Endothelial cell of umbilical vein (primary cell): Measurements from ENCODE around the gene SLC25A48. TPM values are rescaled to one million over a fixed set of nuclear protein-coding genes. Genes with fewer than 3 reads are reported as not detected.

Experiments
- BruUV-seq: library from RNA; stranded (reverse); fragments of 400-500 nt; replicated peaks from 2 replicates; lab custom pipeline; 2021; lab: Mats Ljungman, UMichigan
- CTCF ChIA-PET: fragments of 300-600, 350-600 bp; sonication (Branson Sonifier 250); formaldehyde crosslinking; loops from one replicate; lab custom pipeline; 2021; ENCODE audit warnings: antibody characterized with exemption, inconsistent platforms; lab: Charles Lee
- POLR2A ChIA-PET: fragments of 300-600, 350-600 bp; sonication (Branson Sonifier 250); formaldehyde crosslinking; loops from one replicate; lab custom pipeline; 2021; ENCODE audit warnings: antibody characterized with exemption, inconsistent platforms; lab: Charles Lee
- DNase-seq: peaks from one replicate; pipeline ENCODE4 v3.0.0-alpha.2; 2011; ENCODE audit warnings: low read depth, low spot score
- FAIRE-seq: peaks from 2 replicates; lab custom pipeline; 2011; peaks lifted over from hg19 to GRCh38; lab: Jason Lieb, UNC
- H2AFZ ChIP-seq: 2 replicates; pipeline ENCODE4 v1.6.0; 2012; ENCODE audit warnings: low read depth, low read length, control low read depth, inconsistent platforms
- H3K27ac ChIP-seq: 2 replicates; pipeline ENCODE4 v1.5.1; 2011; ENCODE audit warnings: low read depth, mild to moderate bottlenecking, control low read depth, low read length, moderate library complexity; ENCODE audit not compliant: insufficient read depth
- H3K27me3 ChIP-seq, 2 experiments: 2 replicates each; pipeline versions ENCODE4 v1.6.0 to v1.6.1; 2011; ENCODE audit warnings: low read length in 2 of 2, mixed read lengths in 1 of 2; ENCODE audit not compliant: control insufficient read depth in 2 of 2, insufficient read depth in 2 of 2
- H3K36me3 ChIP-seq, 2 experiments: 2 replicates in 1 of 2; 3 replicates in 1 of 2; pipeline ENCODE4 v1.5.1; 2011; ENCODE audit warnings: low read length in 2 of 2, mild to moderate bottlenecking in 1 of 2, moderate library complexity in 1 of 2; ENCODE audit not compliant: control insufficient read depth in 2 of 2, insufficient read depth in 2 of 2; ENCODE audit errors: extremely low read depth in 1 of 2
- H3K4me1 ChIP-seq: 3 replicates; pipeline ENCODE4 v1.5.1; 2011; ENCODE audit warnings: mild to moderate bottlenecking, low read length; ENCODE audit not compliant: control insufficient read depth, insufficient read depth; ENCODE audit errors: extremely low read depth
- H3K4me2 ChIP-seq: 2 replicates; pipeline ENCODE4 v1.6.1; 2011; ENCODE audit warnings: low read length, control low read depth, mixed read lengths; ENCODE audit not compliant: insufficient read depth
- H3K4me3 ChIP-seq, 3 experiments: fragments of 200-600 bp in 1 of 3; sonication (generic), shearing (Covaris generic) in 1 of 3; replicated peaks in 1 of 3; 2 replicates each; pipeline ENCODE4 v1.5.1; 2011 to 2016; ENCODE audit warnings: control low read depth in 3 of 3, low read length in 3 of 3, mild to moderate bottlenecking in 2 of 3, inconsistent platforms in 1 of 3, low read depth in 1 of 3, moderate library complexity in 1 of 3; ENCODE audit not compliant: insufficient read depth in 1 of 3
- H3K79me2 ChIP-seq: 2 replicates; pipeline ENCODE4 v1.6.0; 2012; ENCODE audit warnings: low read length, inconsistent platforms; ENCODE audit not compliant: control insufficient read depth, insufficient read depth
- H3K9ac ChIP-seq: replicated peaks from 2 replicates; pipeline ENCODE3; 2011; ENCODE audit warnings: low read length, control low read depth; ENCODE audit not compliant: insufficient read depth; ENCODE audit errors: extremely low read depth
- H3K9me1 ChIP-seq: replicated peaks from 3 replicates; pipeline ENCODE4 v1.6.0; 2011; ENCODE audit warnings: mild to moderate bottlenecking, low read length; ENCODE audit not compliant: control insufficient read depth, insufficient read depth; ENCODE audit errors: extremely low read depth
- H3K9me3 ChIP-seq: replicated peaks from 2 replicates; pipeline ENCODE4 v1.5.1; 2012; ENCODE audit warnings: low read length, inconsistent platforms; ENCODE audit not compliant: control insufficient read depth, insufficient read depth
- H4K20me1 ChIP-seq: replicated peaks from 2 replicates; pipeline ENCODE3; 2011; ENCODE audit warnings: mild to moderate bottlenecking, low read length; ENCODE audit not compliant: control insufficient read depth, insufficient read depth; ENCODE audit errors: extremely low read depth
- EZH2 ChIP-seq: IDR thresholded peaks from 2 replicates; pipeline ENCODE4 v1.6.1; 2012; ENCODE audit warnings: borderline replicate concordance, low read depth, mild to moderate bottlenecking, moderate library complexity, low read length, inconsistent platforms; ENCODE audit not compliant: severe bottlenecking
- FOS ChIP-seq: IDR thresholded peaks from 2 replicates; pipeline ENCODE4 v1.6.1; 2011; ENCODE audit warnings: mild to moderate bottlenecking, low read length, moderate library complexity, borderline replicate concordance; ENCODE audit not compliant: insufficient read depth
- GATA2 ChIP-seq: IDR thresholded peaks from 2 replicates; pipeline ENCODE4 v1.7.0; 2011; ENCODE audit warnings: low read depth, mild to moderate bottlenecking, moderate library complexity, mixed read lengths, low read length; ENCODE audit not compliant: insufficient read length, insufficient read depth
- JUN ChIP-seq: IDR thresholded peaks from 2 replicates; pipeline ENCODE4 v1.6.1; 2011; ENCODE audit warnings: borderline replicate concordance, low read depth; ENCODE audit not compliant: insufficient read length, insufficient read depth
- MYC ChIP-seq: IDR thresholded peaks from one replicate; pipeline ENCODE4 v1.6.1; 2011; ENCODE audit warnings: mild to moderate bottlenecking, low read depth, low read length
- POLR2A ChIP-seq: IDR thresholded peaks from 2 replicates; pipeline ENCODE4 v1.6.1; 2012; ENCODE audit warnings: low read depth, mild to moderate bottlenecking, control low read depth, low read length
- POLR2AphosphoS5 ChIP-seq: IDR thresholded peaks from 2 replicates; pipeline ENCODE4 v1.6.1; 2012; ENCODE audit warnings: low read depth, mild to moderate bottlenecking, control low read depth, low read length, moderate library complexity; ENCODE audit not compliant: insufficient read depth
- dilution Hi-C: fragments of 300-500 bp; cut with MboI; formaldehyde crosslinking; loops from one replicate; pipeline ENCODE4 v1.15.0; 2019; ENCODE audit warnings: low sequenced_read_pairs; ENCODE audit not compliant: extremely low pct_ligation_motif_present
- intact Hi-C: fragments of 100-400 bp; cut with micrococcal nuclease; formaldehyde crosslinking; loops from one replicate; pipeline ENCODE4 v1.10.0; 2022
- polyA plus RNA-seq, 4 experiments: library from polyadenylated mRNA; depleted of rRNA in 3 of 4; stranded (reverse) in 3 of 4; unstranded in 1 of 4; fragments of >200 nt; gene quantifications; 2 replicates each; pipeline versions ENCODE4 v1.2.1 to v1.2.3, GENCODE V29; 2011 to 2012; ENCODE audit warnings: missing spikeins in 1 of 4
- total RNA-seq: library from RNA; stranded (reverse); gene quantifications from 2 replicates; pipeline ENCODE4 v1.2.3, GENCODE V29; 2021
- TF ChIP-seq, protein P1 (sequence below), 2 donors: IDR thresholded peaks; 1 replicate in 1 of 2; 2 replicates in 1 of 2; pipeline ENCODE4 v1.5.1; 2011; ENCODE audit warnings: low read length in 2 of 2, mild to moderate bottlenecking in 2 of 2, moderate library complexity in 2 of 2, control low read depth in 1 of 2, inconsistent platforms in 1 of 2, low read depth in 1 of 2; ENCODE audit not compliant: insufficient read depth in 1 of 2; ENCODE audit errors: extremely low read depth in 1 of 2
- TF ChIP-seq, protein P2 (sequence below): IDR thresholded peaks from 2 replicates; pipeline ENCODE4 v1.6.1; 2011; ENCODE audit not compliant: insufficient read depth, insufficient read length

Gene SLC25A48
- total and polyA plus RNA-seq, 2 donors (not counting 3 experiments of a cell fraction or from before 2014, with no cell fraction given), result not detected

GRCh38 chr5:135840959-135841358 lies 6.5 kb downstream of the SLC25A48 start:
- POLR2A ChIA-PET, result no interaction called here
- H3K4me1 ChIP-seq, result no peaks in the 10 kb centered on the region
- intact Hi-C loops (no loop called here), dilution Hi-C loops (loop anchor here (25.0 kb wide), 2 partner anchors 104 to 254 kb away; partner anchors contain the start of gene CXCL14)
- no peaks in the 10 kb centered on the region for H3K9me1 ChIP-seq
- CTCF ChIA-PET, result interaction anchor here (0.9 kb wide), 1 partner anchor 10 kb away, joined by 3 read pairs; no protein-coding TSS in a partner anchor
- no peaks in the 10 kb centered on the region for H3K9me3 ChIP-seq
- H3K9ac ChIP-seq, result no peak overlapping the region
- H3K27ac ChIP-seq, result no peak overlapping the region
- no peaks in the 10 kb centered on the region for H3K79me2 ChIP-seq
- H3K4me3 ChIP-seq, result no peak overlapping the region
- peaks cover 1 to 9% of the 10 kb centered on the region in 2 experiments for H3K27me3 ChIP-seq
- BruUV-seq, result no TSS peak
- H3K36me3 ChIP-seq, result no peaks in the 10 kb centered on the region
- DNase-seq (no peak), FAIRE-seq (no peak)
- no peak overlapping the region for H3K4me2 ChIP-seq
- no peaks in the 10 kb centered on the region for H4K20me1 ChIP-seq
- no peak overlapping the region for H2AFZ ChIP-seq
- no peak for TF ChIP-seq POLR2AphosphoS5
- TF ChIP-seq MYC, result no peak
- TF ChIP-seq, protein P1, sequence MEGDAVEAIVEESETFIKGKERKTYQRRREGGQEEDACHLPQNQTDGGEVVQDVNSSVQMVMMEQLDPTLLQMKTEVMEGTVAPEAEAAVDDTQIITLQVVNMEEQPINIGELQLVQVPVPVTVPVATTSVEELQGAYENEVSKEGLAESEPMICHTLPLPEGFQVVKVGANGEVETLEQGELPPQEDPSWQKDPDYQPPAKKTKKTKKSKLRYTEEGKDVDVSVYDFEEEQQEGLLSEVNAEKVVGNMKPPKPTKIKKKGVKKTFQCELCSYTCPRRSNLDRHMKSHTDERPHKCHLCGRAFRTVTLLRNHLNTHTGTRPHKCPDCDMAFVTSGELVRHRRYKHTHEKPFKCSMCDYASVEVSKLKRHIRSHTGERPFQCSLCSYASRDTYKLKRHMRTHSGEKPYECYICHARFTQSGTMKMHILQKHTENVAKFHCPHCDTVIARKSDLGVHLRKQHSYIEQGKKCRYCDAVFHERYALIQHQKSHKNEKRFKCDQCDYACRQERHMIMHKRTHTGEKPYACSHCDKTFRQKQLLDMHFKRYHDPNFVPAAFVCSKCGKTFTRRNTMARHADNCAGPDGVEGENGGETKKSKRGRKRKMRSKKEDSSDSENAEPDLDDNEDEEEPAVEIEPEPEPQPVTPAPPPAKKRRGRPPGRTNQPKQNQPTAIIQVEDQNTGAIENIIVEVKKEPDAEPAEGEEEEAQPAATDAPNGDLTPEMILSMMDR (IDR thresholded peaks at IDR 0.05; ENCODE audit: extremely low read depth in 1 of 2, insufficient read depth in 1 of 2, low read depth in 1 of 2, low read length in 2 of 2), result no peak
- no peak for TF ChIP-seq EZH2
- TF ChIP-seq, protein P2, sequence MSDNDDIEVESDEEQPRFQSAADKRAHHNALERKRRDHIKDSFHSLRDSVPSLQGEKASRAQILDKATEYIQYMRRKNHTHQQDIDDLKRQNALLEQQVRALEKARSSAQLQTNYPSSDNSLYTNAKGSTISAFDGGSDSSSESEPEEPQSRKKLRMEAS, result no peak
- no peak for TF ChIP-seq FOS
- TF ChIP-seq GATA2, result no peak
- TF ChIP-seq JUN, result no peak
- TF ChIP-seq POLR2A, result no peak
